RPMI7951 (cell line): ENCODE data around the gene SHISA2. TPM values are rescaled to one million over a fixed set of nuclear protein-coding genes. Genes with fewer than 3 reads are reported as not detected.

Source experiments
- DNase-seq: peaks from one replicate; pipeline ENCODE4 v3.0.0-alpha.2; 2012; ENCODE audit warnings: low read depth
- total RNA-seq: library from RNA; depleted of rRNA; stranded (reverse); fragments of >200 nt; shearing (Covaris generic); gene quantifications from 2 replicates; pipeline ENCODE4 v1.2.3, GENCODE V29; 2014

The SHISA2 gene
- total RNA-seq, 1 experiment from 2014 or later: 0.72 TPM

- DNase-seq: no peak
Observed at GRCh38 chr13:26048741-26049140, 3.1 kb downstream of the SHISA2 start.

GRCh38 chr13:26047040-26047439 is 4.8 kb downstream of the SHISA2 start:
- DNase-seq: no peak

- no peak for DNase-seq
Observed at GRCh38 chr13:26046639-26047038, 5.2 kb downstream of the SHISA2 start.

GRCh38 chr13:26045142-26045541 is 6.7 kb downstream of the SHISA2 start:
- DNase-seq: no peak

GRCh38 chr13:26042785-26043184 is 9.0 kb downstream of the SHISA2 start:
- DNase-seq: no peak

- no peak for DNase-seq
Observed at GRCh38 chr13:26041444-26041843, 10.4 kb downstream of the SHISA2 start.

- no peak for DNase-seq
Observed at GRCh38 chr13:26038931-26039475, 12.8 kb downstream of the SHISA2 start.

GRCh38 chr13:26037302-26037701 is 14.5 kb downstream of the SHISA2 start:
- no peak for DNase-seq

- DNase-seq: no peak
Observed at GRCh38 chr13:26036383-26036782, 15.4 kb downstream of the SHISA2 start.

GRCh38 chr13:26034018-26034417 is 17.8 kb downstream of the SHISA2 start:
- DNase-seq: no peak

- no peak for DNase-seq
Observed at GRCh38 chr13:26030331-26030730, 21.5 kb downstream of the SHISA2 start.

GRCh38 chr13:26029581-26030136 is 22.2 kb downstream of the SHISA2 start:
- DNase-seq: no peak

- DNase-seq: no peak
Observed at GRCh38 chr13:26026211-26026610, 25.6 kb downstream of the SHISA2 start.

- no peak for DNase-seq
Observed at GRCh38 chr13:26025771-26026170, 26.0 kb downstream of the SHISA2 start.

GRCh38 chr13:26025196-26025595 is 26.6 kb downstream of the SHISA2 start:
- no peak for DNase-seq

- DNase-seq: peak; percentile 6
Observed at GRCh38 chr13:26024558-26024957, 27.3 kb downstream of the SHISA2 start.

- peak; percentile 95 for DNase-seq
Observed at GRCh38 chr13:26022538-26023292, 29.1 kb downstream of the SHISA2 start.

- no peak for DNase-seq
Observed at GRCh38 chr13:26021956-26022355, 29.9 kb downstream of the SHISA2 start.

- DNase-seq: no peak
Observed at GRCh38 chr13:26021516-26021915, 30.3 kb downstream of the SHISA2 start.

- DNase-seq: no peak
Observed at GRCh38 chr13:26020891-26021290, 30.9 kb downstream of the SHISA2 start.

GRCh38 chr13:26019881-26020870 is 31.6 kb downstream of the SHISA2 start:
- DNase-seq: peak; percentile 15

- DNase-seq: no peak
Observed at GRCh38 chr13:26019251-26019650, 32.6 kb downstream of the SHISA2 start.
